ENCODE measurements around the gene ZDHHC7.

Gene ZDHHC7

DNA sequence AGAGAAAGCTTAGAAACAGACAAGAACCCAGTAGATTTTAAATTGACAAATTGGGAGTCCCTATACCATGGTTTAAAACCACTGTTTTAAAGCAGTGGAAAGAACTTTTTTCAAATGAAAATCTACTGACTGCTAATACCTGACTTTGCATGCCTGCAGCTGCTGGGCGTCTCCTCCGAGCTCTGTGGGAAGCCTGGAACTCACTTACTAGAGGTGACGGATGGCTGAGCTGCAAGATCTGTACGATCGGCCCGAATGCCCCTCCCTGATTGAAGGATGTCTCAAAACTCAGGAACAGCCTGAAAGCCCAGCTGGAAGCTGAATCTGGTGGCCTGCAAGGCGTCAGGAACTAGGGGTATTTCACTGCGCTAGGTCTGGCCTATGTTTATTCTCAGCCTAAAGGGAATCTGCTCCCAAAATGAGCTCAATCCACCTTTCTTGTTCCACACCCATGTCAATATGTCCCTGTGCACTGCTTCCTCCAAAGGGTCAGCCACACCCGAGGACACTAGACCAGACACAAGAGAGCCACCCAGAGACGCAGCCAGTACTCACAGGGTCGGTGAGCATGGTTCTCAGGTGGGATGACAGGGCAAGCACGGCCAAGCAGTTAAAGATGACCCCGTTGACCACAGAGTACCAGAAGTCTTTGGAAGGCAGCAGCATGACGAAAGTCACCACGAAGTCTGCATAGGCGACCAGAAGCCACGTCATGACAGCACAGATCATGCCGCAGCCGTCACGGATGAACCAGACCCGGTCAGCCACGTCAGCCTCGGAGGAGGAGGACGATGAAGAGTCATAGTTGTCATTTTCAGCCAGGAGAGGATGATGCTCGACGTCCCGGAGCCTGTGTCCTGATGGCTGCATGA is 21.4 kb downstream of the ZDHHC7 start:
- DNase-seq: no peak

DNA sequence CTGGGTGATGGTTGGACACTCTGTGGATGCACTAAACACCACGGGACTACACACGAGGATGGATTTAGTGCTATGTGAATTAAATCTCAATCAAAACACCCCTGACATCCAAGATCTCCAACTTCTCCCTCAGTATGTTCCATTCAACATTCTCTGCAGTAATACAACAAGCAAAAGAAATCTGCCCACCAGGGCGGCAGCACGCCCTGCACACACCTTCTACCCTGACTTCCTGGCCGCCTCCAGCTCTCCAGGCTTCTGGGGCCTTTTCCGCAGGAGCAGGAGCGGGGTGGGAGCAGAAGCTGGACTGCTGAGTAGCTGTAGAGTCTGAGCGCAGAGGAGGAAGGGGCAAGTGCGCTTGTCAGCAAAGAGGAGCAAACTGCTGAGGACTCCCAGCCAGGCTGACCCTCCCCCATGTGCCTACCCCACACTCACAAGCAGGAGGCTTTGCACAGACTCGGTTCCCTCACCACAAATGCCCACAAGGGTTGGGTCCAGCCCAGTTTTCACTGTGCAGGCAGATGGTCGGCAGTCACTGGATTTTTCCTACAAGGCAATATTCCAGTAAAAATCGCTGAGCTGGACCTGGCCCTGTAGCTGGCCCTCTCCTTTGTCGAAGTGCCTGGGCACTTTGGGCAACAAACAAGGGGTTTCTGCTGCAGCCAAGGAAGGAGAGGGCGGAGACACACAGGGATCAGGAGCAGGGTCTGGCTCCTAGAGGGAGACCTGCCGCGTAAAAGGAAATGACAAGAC is 22.8 kb downstream of the ZDHHC7 start:
- DNase-seq: no peak

DNA sequence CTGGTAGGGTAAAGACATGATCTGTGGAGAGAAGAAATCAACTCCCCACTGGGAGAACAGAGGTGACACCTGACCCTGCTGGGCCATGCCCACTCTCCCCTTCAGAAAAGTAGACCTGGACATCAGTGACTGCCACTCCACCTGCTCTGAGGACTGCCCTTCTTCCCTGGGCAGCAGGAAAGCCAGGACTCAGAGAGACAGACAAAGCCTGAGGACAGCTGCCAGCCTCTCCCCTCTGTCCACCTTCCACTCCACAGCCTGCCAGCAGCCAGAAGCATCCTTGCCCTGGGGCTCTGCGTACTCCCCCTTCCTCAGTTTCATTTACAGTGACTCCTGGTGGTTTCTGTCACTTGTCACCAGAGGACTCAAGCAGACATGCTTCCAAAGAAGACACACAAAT is 24.5 kb downstream of the ZDHHC7 start:
- DNase-seq: no peak

DNA sequence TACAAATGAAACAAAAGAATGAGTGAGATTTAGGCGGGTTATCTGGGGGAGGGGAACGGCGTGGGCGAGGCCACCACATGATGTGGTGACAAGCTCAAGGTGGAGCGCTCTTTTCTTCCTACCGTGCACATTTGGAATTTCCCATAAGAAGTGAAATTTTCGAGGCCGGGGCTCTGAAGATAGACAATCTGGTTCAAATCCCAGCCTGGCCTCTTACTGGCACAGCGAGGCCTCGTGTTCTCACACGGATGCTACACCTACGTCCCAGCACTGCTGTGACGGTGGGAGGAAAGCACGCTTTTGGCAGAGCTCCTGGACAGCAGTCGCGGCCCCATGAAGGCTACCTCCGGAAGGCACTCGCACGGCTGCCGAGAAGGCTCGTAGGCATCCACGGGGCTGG is 25.2 kb downstream of the ZDHHC7 start:
- DNase-seq: no peak

DNA sequence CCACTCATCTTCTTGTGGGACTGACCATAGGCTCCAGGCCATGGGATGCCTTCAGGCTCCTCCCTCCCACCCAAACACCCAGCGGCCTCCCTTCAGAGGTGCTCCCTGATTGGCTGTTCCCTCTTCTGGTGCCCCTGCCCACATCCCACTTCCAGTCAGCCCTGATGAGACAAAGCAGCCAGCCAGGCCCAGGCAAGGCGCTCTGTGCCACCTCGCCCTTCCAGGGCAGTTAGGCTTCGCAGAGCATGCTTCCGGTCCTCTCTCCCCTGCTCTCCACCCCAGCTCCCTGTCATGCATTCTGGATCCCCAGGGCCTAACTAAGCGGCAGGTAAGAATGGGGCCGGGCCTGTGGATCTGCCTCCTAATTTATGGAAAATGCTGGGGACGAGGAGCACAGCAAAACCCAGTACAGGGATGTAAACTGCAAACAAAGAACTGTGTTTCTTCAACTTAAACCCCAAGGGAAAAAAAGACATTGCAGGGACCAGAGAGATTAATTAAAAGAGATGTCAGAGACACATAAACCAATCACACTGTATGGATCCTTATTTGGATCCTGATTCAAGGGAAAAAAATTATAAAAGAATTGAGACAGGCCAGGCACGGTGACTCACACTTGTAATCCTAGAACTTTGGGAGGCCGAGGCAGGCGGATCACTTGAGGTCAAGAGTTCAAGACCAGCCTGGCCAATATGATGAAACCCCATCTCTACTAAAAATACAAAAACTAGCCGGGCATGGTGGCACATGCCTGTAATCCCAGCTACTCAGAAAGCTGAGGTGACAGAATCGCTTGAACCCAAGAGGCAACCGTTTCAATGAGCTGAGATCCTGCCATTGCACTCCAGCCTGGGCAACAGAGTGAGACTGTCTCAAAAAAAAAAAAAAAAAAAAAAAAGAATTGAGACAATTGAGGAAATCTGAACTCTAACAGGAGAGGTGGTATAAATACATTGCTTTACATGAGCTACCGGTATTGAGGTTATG is 26.0 kb downstream of the ZDHHC7 start:
- no peak for DNase-seq

DNA sequence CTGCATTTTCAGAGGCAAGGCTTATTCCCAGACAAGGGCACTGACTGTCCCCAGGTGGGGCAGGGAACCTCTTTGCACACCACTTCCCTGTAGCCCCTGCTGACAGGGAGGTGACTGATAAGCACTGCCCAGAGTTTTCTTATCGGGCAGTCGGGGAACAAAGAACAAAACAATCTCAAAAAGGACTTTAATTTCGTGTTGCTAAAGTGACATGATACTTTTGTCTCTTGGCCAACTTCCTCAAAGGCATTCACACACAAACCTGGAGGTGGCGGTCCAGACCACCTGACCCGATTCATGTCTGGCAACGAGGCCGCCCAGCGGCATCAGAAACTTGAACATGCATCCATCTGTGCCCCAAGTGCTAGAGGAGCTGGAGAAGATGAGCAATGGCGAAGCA is 28.9 kb downstream of the ZDHHC7 start:
- no peak for DNase-seq

DNA sequence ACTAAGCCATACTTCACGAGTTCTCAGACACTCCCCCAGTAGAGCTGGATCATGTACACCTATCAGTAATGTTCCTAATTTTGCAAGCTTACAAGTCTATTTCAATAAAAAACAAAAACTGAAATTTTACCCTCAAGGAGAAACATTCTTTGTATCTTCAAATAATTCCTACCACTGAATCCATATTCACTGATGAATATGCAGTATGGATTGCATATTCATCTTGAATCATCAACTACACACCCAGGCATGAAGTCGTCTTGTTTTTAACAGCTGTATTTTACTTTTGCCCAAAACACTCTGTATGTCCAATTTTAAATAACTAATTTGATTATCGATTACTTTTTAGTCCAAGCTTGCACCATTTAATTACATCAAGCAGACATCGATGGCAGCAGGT is 31.8 kb downstream of the ZDHHC7 start:
- no peak for DNase-seq

DNA sequence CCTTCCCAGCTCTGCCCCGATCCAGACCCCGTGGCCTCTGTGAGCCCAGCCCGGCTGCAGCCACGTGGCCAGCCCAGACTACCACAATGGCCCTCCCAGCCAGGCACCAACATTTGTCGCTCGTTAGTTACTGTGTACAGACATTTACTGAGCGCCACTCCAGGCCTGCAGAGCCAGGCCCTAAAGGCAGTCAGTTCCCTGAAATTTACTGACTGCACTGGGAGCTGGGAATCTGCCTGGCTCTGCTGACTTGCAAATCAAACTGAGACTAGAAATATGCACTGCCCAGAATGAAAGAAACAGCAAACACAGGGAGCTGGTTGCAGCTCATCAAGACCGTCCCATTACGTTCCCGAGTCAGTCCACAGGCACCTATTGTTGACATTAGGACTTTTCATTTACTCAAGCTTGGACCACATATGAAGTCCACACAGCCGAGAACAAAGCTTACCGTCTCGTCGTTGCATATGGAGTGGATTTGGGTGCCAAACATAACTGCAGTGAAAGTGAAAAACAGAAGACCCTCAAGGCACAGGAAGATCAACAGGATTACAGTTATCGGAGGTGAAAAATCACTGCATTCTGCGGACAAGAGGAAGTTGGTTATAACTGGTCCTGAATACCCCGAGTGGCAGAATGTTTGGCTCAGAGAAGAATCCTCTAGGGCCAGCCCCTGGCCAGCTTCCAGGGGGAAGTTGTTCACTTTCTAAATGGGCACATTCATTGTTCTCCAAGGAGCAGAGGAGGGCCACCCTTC is 34.5 kb downstream of the ZDHHC7 start:
- no peak for DNase-seq

DNA sequence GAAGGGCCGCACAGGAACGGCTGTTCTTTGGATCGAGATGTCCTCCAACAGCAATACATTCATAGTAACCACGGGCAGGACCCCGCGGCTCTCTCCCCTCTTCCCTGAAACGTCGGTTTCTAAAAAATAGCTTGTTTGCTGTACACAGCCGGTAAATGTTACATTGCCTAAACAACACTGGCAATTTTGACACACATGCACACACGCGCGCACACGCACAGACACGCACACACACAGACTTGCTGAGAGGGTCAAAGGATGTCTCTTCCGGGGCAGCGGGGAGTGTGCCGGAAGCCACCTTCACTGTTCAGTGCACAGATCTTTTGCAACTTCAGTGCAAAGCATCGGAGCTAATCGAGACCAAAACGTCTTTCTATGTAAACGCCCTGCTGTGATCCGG is 35.8 kb downstream of the ZDHHC7 start:
- no peak for DNase-seq

DNA sequence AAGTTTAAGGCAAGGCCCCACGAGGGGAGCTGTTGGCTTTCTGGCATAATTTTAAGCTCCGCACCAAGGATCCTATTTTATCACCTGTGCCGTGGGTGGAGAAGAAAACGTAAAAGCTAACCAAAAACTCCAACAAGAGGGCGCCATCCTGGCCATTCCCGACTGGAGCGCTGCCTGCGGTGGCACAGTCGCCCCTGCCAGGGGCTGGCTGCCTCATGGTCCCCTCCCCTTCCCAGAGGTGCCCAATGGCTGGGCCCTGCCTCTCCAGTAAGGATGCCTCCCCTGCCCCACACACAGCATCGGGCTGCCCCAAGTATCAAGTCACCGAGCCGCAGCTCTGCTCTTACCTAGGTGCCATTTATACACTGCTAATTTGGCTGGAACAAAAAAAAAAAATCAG is 36.3 kb downstream of the ZDHHC7 start:
- no peak for DNase-seq

DNA sequence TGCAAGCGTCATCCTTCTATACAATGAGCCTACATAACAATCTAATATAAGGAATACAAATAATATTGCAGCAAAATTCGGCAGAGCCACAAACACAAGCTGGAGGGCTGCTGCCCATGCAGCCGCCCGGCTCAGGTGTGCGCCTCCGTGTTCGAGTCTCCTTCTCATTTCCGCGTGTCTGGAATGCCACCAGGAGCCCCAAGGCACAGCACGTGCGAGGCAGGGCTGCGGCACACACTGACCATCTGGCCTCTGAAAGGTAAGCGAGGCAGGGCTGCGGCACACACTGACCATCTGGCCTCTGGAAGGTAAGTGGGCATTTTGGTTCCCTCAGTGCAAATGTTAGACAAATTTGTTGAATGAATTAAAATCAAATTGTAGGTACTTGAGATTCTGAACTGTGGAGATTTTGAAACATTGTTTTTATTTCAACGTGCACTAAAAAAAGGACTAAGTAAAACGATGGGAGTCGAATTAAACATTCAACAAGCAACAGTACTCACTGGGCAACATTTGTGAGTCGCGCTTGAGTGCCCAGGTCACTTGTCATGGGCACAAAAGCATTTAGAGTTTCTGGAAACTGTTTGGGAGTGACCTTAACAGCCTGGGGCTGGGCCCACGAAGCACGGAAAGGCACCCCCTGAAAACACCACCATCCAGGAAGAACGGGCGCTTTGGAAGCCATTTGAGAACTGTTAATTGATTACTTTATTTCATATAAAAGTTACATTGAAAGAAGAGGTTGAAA is 37.4 kb downstream of the ZDHHC7 start:
- no peak for DNase-seq

DNA sequence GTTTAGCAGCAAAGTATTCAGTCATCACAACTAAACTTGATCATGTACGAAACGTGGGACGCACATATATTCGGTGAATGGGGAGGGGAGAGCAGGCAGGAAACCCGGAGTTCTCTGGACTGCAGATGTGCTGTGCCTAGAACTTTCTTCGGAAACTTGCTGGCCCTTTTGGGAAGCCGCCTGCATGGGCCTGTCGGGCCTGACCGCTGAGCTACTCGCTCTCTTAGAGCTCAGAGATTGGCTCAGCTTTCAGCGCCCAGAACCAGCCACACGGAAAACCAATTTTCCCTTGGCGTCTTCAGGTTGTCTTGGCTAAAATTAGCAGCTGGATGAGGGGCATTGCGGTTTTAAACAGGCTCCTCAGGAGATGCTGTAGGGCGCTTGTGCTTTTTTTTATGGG is 38.1 kb downstream of the ZDHHC7 start:
- no peak for DNase-seq

DNA sequence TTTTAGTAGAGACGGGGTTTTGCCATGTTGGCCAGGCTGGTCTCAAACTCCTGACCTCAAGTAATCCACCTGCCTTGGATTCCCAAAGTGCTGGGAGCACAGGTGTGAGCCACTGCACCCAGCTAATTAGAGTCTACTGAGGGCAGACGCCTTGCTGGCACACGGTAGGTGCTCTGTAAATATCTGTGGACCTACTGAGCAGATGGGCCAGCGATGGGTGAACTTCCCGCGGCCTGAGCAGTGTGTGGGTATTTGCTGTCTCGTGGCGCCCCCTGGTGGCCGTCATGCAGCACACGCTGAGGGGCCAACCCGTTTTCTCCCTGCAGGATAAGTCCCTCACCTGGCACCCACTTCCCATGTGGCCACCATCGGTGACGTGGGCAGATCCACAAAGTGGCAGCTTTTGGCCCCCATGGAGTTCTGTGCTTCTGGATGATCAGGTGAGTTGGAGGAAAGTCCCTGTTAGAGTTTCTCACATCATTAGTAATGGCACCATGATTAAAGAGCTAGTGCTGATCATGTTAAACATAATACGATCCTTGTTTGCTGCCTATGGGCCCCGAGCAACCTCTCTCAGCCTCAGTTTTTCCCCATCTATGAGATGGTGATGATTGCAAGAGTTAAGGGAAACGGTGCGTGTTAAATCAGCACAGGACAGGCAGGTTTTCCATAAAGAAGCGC is 40.7 kb downstream of the ZDHHC7 start:
- DNase-seq: peak; percentile 43

DNA sequence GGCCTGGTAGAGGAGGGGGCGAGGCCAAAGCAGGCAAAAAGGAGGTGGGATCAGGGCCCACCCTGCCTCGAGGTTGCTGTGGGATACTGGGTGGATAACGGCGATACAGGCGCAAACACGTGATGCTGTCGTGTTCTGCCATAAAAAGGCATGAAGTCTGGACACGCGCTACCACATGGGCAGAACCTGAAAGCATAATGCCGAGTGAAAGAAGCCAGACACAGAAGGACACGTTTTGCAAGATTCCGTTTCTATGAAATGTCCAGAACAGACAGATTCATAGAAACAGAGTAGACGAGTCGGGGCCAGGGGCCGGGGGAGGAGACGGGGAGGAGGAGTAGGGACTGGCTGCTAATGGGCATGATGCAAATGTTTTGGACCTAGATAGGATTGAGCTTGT is 43.5 kb downstream of the ZDHHC7 start:
- DNase-seq: no peak

DNA sequence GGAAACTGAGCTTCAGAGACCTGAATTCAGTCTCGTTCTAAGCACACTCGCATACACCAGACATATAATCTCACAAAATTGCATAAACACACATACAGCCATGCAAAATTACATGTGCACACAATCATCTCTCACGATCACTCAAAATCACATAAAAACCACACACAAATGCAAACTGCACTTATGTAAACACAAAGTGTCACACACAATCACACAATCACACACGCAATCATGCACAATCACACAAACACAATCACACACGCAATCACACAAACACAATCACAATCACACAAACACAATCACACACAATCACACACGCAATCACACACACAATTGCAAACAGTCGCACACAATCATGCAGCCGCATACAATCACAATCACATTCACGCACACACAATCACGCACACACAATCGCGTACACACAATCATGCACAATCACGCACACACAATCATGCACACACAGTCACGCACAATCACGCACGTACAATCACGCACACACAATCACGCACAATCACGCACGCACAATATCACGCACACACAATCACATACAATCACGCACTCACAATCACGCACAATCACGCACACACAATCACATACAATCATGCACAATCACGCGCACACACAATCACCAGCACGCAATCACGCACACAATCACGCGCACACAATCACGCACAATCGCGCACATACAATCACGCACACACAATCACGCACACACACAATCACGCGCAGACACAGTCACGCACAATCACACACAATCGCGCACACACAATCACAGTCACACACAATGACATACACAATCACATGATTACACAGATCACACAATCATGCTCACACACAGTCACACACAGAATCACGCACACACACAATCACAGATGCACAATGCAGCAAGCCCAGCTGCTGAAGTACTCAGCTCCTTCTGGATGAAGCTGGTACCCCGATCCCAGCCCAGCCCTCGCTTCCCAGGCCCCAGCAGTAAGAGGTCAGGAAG is 45.6 kb downstream of the ZDHHC7 start:
- no peak for DNase-seq

DNA sequence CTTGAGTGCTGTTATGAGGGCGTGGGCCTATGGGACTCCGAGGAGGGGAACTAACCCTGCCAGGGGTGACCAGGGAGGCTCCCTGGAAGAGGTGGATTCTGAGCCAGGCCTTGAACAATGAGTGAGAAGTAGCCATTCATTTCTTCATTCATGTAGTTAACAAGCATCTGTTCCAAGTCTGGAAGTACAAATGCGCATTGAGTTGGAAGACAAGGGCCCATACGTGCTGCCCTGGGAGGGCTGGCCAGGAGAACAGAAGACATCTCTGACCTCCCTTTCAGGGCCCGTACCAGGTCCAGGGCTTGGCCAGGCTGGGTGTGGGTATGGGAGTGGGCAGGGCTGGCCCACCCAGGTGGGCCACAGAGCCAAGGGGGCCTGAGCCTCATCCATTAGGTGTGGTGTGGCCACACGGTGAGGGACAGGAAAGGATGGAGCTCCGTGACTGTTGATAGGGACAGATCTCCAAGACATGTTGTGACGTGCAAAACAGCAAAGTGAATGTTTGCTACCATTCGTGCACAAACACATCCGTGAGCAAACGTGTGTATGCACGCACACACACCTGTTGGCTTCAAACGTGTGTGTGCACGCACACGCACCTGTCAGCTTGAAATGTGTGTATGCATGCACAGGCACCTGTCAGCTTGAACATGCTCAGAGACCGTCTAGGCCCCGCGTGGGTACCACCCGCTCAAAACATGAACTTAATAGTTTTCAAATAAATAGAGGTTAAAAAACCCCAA is 46.8 kb downstream of the ZDHHC7 start:
- DNase-seq: no peak

DNA sequence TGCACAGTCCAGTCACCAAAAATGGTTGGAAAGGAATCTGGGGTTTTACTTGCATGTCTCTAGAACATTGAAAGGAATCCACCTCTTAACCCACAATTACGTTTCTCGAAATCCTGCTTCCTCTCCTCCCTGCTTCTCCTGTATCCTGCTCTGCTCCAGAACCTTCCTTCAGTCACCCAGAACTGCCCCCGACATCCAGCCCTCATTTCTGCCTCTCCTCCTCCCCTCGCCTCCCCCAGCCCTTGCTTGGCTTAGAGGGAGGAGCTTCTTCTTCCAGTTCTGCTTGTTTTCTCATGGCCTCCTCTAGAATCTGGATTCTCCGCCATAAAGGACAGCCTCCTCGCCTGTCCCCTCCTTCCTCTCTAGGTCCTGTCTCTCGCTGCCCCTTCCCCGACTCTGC is 48.3 kb downstream of the ZDHHC7 start:
- no peak for DNase-seq

DNA sequence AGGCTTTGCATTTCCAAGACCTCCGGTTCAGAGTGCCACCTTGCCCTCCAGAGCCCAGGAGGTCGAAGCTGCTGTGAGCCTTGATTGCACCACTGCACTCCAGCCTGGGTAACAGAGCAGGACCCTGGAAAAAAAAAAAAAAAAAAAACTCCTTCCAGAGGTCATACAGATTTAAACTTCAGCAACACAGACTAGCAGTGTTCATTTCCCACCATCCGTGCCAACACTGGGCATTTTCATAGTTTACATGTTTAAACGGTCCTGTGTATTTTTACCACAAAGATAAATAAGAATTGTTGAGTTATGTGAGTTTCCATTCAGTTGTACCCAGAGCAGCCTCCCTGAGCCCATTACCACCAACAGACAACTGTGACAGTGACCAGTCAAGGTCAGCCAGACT is 50.4 kb downstream of the ZDHHC7 start:
- no peak for DNase-seq

All from NCI-H774 (cell line).